GM12878 (cell line): Measurements from ENCODE around the gene POLD1. TPM values are rescaled to one million over a fixed set of nuclear protein-coding genes. Genes with fewer than 3 reads are reported as not detected.

Experiments used
- BMI1 ChIP-seq: fragments of 450-650 bp; IDR thresholded peaks from 2 replicates; pipeline ENCODE4 v1.6.1; 2016; ENCODE audit warnings: mild to moderate bottlenecking, moderate library complexity, borderline replicate concordance
- CEBPB ChIP-seq, 2 experiments: fragments of 150-350 bp in 1 of 2; IDR thresholded peaks; 2 replicates each; pipeline ENCODE4 v1.6.1; 2012 to 2014; ENCODE audit warnings: low read depth in 2 of 2, low read length in 2 of 2, borderline replicate concordance in 1 of 2, inconsistent platforms in 1 of 2
- EZH2 ChIP-seq: IDR thresholded peaks from 2 replicates; pipeline ENCODE4 v1.6.1; 2012; ENCODE audit warnings: low read depth, mild to moderate bottlenecking, control low read depth, inconsistent platforms, low read length, borderline replicate concordance; ENCODE audit not compliant: control insufficient read depth
- MEF2B ChIP-seq: fragments of 450-650 bp; IDR thresholded peaks from 2 replicates; pipeline ENCODE4 v1.6.1; 2018; ENCODE audit warnings: mild to moderate bottlenecking, moderate library complexity; ENCODE audit not compliant: partially characterized antibody, poor library complexity, severe bottlenecking
- MYB ChIP-seq: fragments of 150-350 bp; IDR thresholded peaks from 2 replicates; pipeline ENCODE4 v1.6.1; 2014; ENCODE audit warnings: mild to moderate bottlenecking, low read depth, low read length, borderline replicate concordance
- NR2C1 ChIP-seq: fragments of 450-650 bp; IDR thresholded peaks from 2 replicates; pipeline ENCODE4 v1.6.1; 2017; ENCODE audit warnings: antibody characterized with exemption, mild to moderate bottlenecking, moderate library complexity
- PML ChIP-seq: IDR thresholded peaks from 2 replicates; pipeline ENCODE4 v1.6.1; 2012; ENCODE audit warnings: low read length, inconsistent platforms
- SMC3 ChIP-seq: IDR thresholded peaks from 2 replicates; pipeline ENCODE4 v1.6.1; 2011; ENCODE audit warnings: low read length, improper control_type of control experiment, borderline replicate concordance
- SRF ChIP-seq, 2 experiments: IDR thresholded peaks; 2 replicates each; pipeline ENCODE4 v1.6.1; 2011; ENCODE audit warnings: low read depth in 2 of 2, low read length in 2 of 2, mild to moderate bottlenecking in 1 of 2, moderate library complexity in 1 of 2
- STAT3 ChIP-seq: IDR thresholded peaks from 2 replicates; pipeline ENCODE4 v1.6.1; 2011; ENCODE audit warnings: low read depth, low read length, improper control_type of control experiment
- TARDBP ChIP-seq: IDR thresholded peaks from 2 replicates; pipeline ENCODE4 v1.6.1; 2016; ENCODE audit warnings: borderline replicate concordance
- YY1 ChIP-seq: IDR thresholded peaks from 2 replicates; pipeline ENCODE4 v1.6.1; 2011; ENCODE audit warnings: low read depth, mild to moderate bottlenecking, low read length
- ZZZ3 ChIP-seq: IDR thresholded peaks from 2 replicates; pipeline ENCODE4 v1.6.1; 2011; ENCODE audit warnings: low read depth; ENCODE audit not compliant: control insufficient read depth, insufficient read length
- polyA plus RNA-seq, 11 experiments: library from polyadenylated mRNA; depleted of rRNA in 4 of 11; unstranded in 6 of 11; stranded (reverse) in 5 of 11; fragments of >200 nt; fragmentation: Nextera tagmentation in 4 of 11; fragmentation: Illumina TruSeq in 1 of 11; extraction: Ambion mirVana in 4 of 11; extraction: Trizol in 1 of 11; gene quantifications; 1 replicate in 1 of 11; 2 replicates in 10 of 11; pipeline versions ENCODE4 v1.2.1 to v1.2.3, GENCODE V29; 2011 to 2016; ENCODE audit warnings: inconsistent platforms in 2 of 11, missing spikeins in 2 of 11, low read depth in 1 of 11
- total RNA-seq, 4 experiments: library from RNA; depleted of rRNA in 3 of 4; stranded (reverse); fragments of >200 nt in 3 of 4; fragmentation: Illumina TruSeq in 1 of 4; extraction: Trizol in 1 of 4; gene quantifications; 2 replicates each; pipeline versions ENCODE4 v1.2.1 to v1.2.3, GENCODE V29; 2013 to 2021
- TF ChIP-seq, protein P1 (sequence below): fragments of 450-650 bp; IDR thresholded peaks from 2 replicates; pipeline ENCODE4 v1.6.1; 2016; ENCODE audit warnings: mild to moderate bottlenecking
- TF ChIP-seq, protein P2 (sequence below): fragments of 450-650 bp; IDR thresholded peaks from 2 replicates; pipeline ENCODE4 v1.6.1; 2017; ENCODE audit warnings: low read depth, mild to moderate bottlenecking, moderate library complexity
- TF ChIP-seq, protein P3 (sequence below): fragments of 450-650 bp; formaldehyde crosslinking; IDR thresholded peaks from 2 replicates; pipeline ENCODE4 v1.5.0; 2022; ENCODE audit warnings: mild to moderate bottlenecking, missing genetic modification characterization
- TF ChIP-seq, protein P4 (sequence below): IDR thresholded peaks from 2 replicates; pipeline ENCODE4 v1.6.1; 2011; ENCODE audit warnings: borderline replicate concordance, low read depth, mild to moderate bottlenecking, moderate library complexity, mixed read lengths, low read length; ENCODE audit not compliant: insufficient read depth; ENCODE audit errors: extremely low read length

The POLD1 gene
- total and polyA plus RNA-seq, 10 of the 15 experiments (the other 5 are each of a cell fraction or from before 2014, with no cell fraction given): 0.76 to 165 (median 63.4) TPM

DNA sequence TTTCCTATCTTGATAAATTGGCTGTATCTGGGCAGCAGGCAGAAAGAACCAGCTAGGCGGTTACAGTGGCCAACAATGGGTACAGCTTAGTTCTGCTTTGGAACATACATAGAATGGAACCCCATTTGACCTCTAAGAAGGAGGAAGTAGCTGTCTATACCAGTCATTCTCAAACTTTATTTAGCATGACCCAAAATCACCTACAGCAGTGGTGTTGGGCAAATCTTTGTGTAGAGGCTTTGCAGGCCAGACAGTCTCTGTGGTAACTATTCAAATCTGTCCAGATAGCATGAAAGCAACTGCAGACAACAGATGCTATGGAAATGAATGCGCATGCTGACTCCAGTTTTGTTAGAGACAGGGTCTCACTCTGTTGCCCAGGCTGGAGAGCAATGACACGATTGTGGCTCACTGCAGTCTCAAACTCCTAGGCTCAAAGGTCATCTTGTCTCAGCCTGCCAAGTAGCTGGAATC is 43.0 kb upstream of the POLD1 start (continued):
- TF ChIP-seq, protein P1, sequence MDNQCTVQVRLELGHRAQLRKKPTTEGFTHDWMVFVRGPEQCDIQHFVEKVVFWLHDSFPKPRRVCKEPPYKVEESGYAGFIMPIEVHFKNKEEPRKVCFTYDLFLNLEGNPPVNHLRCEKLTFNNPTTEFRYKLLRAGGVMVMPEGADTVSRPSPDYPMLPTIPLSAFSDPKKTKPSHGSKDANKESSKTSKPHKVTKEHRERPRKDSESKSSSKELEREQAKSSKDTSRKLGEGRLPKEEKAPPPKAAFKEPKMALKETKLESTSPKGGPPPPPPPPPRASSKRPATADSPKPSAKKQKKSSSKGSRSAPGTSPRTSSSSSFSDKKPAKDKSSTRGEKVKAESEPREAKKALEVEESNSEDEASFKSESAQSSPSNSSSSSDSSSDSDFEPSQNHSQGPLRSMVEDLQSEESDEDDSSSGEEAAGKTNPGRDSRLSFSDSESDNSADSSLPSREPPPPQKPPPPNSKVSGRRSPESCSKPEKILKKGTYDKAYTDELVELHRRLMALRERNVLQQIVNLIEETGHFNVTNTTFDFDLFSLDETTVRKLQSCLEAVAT: peak; percentile 75; the same call in 1 of the 2 replicates
- TF ChIP-seq ZZZ3 (no peak), PML (peak; percentile 41; the same call in 1 of the 2 replicates), CEBPB (IDR thresholded peaks at IDR 0.05; ENCODE audit: borderline replicate concordance in 1 of 2, low read depth in 2 of 2, low read length in 2 of 2) (no peak), NR2C1 (peak; percentile 26; the same call in 1 of the 2 replicates), MYB (no peak), STAT3 (0 out of 2 replicates have a peak, but pooled peaks have one; percentile 62), SMC3 (no peak), MEF2B (peak; percentile 78), SRF (IDR thresholded peaks at IDR 0.05; ENCODE audit: low read depth in 2 of 2, low read length in 2 of 2) (no peak), TARDBP (no peak), EZH2 (no peak), BMI1 (no peak; the same call in 1 of the 2 replicates), YY1 (0 out of 2 replicates have a peak, but pooled peaks have one; percentile 25)
- TF ChIP-seq, protein P2, sequence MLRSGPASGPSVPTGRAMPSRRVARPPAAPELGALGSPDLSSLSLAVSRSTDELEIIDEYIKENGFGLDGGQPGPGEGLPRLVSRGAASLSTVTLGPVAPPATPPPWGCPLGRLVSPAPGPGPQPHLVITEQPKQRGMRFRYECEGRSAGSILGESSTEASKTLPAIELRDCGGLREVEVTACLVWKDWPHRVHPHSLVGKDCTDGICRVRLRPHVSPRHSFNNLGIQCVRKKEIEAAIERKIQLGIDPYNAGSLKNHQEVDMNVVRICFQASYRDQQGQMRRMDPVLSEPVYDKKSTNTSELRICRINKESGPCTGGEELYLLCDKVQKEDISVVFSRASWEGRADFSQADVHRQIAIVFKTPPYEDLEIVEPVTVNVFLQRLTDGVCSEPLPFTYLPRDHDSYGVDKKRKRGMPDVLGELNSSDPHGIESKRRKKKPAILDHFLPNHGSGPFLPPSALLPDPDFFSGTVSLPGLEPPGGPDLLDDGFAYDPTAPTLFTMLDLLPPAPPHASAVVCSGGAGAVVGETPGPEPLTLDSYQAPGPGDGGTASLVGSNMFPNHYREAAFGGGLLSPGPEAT: peak; percentile 71
- TF ChIP-seq, protein P3, sequence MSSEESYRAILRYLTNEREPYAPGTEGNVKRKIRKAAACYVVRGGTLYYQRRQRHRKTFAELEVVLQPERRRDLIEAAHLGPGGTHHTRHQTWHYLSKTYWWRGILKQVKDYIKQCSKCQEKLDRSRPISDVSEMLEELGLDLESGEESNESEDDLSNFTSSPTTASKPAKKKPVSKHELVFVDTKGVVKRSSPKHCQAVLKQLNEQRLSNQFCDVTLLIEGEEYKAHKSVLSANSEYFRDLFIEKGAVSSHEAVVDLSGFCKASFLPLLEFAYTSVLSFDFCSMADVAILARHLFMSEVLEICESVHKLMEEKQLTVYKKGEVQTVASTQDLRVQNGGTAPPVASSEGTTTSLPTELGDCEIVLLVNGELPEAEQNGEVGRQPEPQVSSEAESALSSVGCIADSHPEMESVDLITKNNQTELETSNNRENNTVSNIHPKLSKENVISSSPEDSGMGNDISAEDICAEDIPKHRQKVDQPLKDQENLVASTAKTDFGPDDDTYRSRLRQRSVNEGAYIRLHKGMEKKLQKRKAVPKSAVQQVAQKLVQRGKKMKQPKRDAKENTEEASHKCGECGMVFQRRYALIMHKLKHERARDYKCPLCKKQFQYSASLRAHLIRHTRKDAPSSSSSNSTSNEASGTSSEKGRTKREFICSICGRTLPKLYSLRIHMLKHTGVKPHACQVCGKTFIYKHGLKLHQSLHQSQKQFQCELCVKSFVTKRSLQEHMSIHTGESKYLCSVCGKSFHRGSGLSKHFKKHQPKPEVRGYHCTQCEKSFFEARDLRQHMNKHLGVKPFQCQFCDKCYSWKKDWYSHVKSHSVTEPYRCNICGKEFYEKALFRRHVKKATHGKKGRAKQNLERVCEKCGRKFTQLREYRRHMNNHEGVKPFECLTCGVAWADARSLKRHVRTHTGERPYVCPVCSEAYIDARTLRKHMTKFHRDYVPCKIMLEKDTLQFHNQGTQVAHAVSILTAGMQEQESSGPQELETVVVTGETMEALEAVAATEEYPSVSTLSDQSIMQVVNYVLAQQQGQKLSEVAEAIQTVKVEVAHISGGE (CRISPR knock-in tag): no peak
- TF ChIP-seq, protein P4, sequence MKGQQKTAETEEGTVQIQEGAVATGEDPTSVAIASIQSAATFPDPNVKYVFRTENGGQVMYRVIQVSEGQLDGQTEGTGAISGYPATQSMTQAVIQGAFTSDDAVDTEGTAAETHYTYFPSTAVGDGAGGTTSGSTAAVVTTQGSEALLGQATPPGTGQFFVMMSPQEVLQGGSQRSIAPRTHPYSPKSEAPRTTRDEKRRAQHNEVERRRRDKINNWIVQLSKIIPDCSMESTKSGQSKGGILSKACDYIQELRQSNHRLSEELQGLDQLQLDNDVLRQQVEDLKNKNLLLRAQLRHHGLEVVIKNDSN: no peak
